ENCODE measurements around the gene MYO1A.

MYO1A gene

DNA sequence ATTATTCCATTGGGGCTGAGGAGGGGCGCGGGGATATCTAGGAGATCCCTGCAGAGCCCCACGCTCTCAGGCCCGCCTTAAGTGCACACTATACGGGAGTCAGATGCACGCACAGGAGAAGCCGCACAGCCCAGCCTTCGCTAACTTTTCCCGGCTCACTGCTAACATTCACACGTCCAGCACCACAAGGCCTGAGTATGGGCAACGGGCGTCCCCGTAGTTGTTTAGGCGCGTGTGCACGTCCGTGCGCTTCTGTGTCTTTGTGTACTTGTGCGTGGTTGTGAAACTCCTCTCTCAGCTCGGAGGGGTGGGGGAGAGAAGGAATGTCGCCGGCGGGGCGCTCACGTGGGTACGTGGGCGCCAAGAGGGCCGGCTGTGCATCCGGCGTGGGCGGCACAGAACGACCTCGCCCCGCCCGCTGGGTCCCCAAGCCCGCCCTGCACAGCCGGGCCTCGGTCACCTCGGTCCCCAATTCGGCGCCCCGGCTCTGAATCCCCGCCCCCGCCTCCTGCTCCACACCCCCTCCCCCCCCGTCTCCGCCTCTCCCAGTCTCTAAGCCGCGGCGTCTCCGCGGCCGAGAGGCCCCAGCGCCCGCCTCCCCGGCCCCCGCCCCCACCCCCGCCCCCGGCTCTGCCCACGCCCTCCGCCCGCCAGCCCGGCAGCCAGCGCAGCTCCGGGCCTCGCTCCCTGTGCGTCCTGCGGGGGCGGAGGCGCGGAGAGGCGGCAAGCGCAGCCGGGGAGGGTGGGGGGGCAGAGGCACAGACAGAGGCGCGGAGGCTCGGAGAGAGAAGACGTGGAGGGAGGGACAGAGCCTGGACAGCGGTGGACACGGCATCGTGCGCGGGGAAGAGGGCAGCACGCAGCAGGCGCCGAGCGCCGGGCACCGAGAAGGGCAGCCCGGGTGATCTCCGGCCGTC, 38.7 kb upstream of the MYO1A start, which contains the start of gene NAB2:
Gene NAB2, plus strand, starts transcription at position 761 of the 917 bp plus-strand sequence. CDS start 158 bp downstream, outside the sequence.
- no peaks in the 10 kb centered on the region for H3K9me3 ChIP-seq (ENCODE audit: insufficient read depth, low read length)
- no peaks in the 10 kb centered on the region for H4K20me1 ChIP-seq (ENCODE audit: low read depth, low read length)
- peak within 1 kb of the TSS; percentile 85 for H3K4me3 ChIP-seq (ENCODE audit: insufficient read depth, low read length, poor library complexity, severe bottlenecking)
- H3F3A ChIP-seq (ENCODE audit: insufficient read depth) = peaks cover 36% of the 10 kb centered on the region
- peak within 1 kb of the TSS; percentile 91 for H3K27ac ChIP-seq (ENCODE audit: low read depth, low read length)
- H3K9ac ChIP-seq (ENCODE audit: low read length) = peak within 1 kb of the TSS; percentile 86
- TF ChIP-seq EZH2phosphoT487 (conservative IDR thresholded peaks at IDR 0.05; ENCODE audit: low read length) = no peak
- TF ChIP-seq, protein P1, sequence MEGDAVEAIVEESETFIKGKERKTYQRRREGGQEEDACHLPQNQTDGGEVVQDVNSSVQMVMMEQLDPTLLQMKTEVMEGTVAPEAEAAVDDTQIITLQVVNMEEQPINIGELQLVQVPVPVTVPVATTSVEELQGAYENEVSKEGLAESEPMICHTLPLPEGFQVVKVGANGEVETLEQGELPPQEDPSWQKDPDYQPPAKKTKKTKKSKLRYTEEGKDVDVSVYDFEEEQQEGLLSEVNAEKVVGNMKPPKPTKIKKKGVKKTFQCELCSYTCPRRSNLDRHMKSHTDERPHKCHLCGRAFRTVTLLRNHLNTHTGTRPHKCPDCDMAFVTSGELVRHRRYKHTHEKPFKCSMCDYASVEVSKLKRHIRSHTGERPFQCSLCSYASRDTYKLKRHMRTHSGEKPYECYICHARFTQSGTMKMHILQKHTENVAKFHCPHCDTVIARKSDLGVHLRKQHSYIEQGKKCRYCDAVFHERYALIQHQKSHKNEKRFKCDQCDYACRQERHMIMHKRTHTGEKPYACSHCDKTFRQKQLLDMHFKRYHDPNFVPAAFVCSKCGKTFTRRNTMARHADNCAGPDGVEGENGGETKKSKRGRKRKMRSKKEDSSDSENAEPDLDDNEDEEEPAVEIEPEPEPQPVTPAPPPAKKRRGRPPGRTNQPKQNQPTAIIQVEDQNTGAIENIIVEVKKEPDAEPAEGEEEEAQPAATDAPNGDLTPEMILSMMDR (IDR thresholded peaks at IDR 0.05; ENCODE audit: insufficient read depth, low read length, poor library complexity, severe bottlenecking) = no peak
- H3K9me2 ChIP-seq (replicated peaks; ENCODE audit: insufficient read depth, low read length) = no peaks in the 10 kb centered on the region
- H3K36me3 ChIP-seq (ENCODE audit: low read length) = no peaks in the 10 kb centered on the region
- H3K27me3 ChIP-seq (ENCODE audit: low read length) = no peaks in the 10 kb centered on the region
- H3K4me2 ChIP-seq (ENCODE audit: low read depth, low read length, poor library complexity, severe bottlenecking) = peak within 1 kb of the TSS; percentile 95
- peaks cover 9% of the 10 kb centered on the region; the same call in 1 of the 2 replicates for H3K79me2 ChIP-seq (ENCODE audit: insufficient read depth, low read length)
- H2AFZ ChIP-seq (ENCODE audit: low read depth, low read length, severe bottlenecking) = peak within 1 kb of the TSS; percentile 31

DNA sequence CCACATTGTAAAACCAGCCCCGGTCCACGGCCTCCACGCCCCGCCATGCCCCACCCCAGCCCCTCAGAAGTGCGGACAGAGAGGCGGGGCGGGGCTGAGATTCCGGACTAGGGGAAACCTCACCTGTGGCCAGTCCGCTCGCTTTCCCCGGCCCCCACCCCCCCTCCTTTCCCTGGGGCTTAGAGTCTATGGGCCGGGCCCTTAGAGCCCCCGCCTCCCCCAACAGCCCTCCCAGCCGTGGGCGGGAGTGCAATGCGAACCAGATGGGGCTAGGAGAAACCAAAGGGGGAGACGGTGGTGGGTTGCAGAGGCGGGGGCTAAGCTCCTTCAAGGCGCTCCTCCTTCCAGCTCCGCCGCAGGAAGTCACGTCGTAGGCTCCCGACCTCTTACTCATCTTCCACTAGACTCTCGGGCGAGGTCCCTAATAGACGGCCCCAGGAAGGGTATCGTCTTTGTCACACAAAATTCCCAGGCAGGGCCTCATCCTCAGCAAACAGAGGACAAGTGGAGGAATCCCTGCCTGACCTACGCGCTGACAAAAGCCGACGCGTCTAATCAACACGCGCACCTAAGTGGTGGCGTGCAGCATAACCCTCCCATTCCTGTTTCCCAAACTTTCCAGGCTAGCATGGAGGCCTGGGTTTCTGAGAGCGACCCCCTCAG, 37.9 kb upstream of the MYO1A start:
- Histone ChIP-seq H3K4me3 (ENCODE audit: insufficient read depth, low read length, poor library complexity, severe bottlenecking) (peak overlapping the region; percentile 63), H3K27me3 (ENCODE audit: low read length) (no peaks in the 10 kb centered on the region), H4K20me1 (ENCODE audit: low read depth, low read length) (no peaks in the 10 kb centered on the region), H3F3A (ENCODE audit: insufficient read depth) (peaks cover 35% of the 10 kb centered on the region), H2AFZ (ENCODE audit: low read depth, low read length, severe bottlenecking) (peak overlapping the region; percentile 69), H3K9ac (ENCODE audit: low read length) (peak overlapping the region; percentile 74), H3K9me2 (replicated peaks; ENCODE audit: insufficient read depth, low read length) (no peaks in the 10 kb centered on the region), H3K79me2 (ENCODE audit: insufficient read depth, low read length) (peaks cover 9% of the 10 kb centered on the region; the same call in 1 of the 2 replicates), H3K4me2 (ENCODE audit: low read depth, low read length, poor library complexity, severe bottlenecking) (peak overlapping the region; percentile 95), H3K9me3 (ENCODE audit: insufficient read depth, low read length) (no peaks in the 10 kb centered on the region), H3K36me3 (ENCODE audit: low read length) (no peaks in the 10 kb centered on the region), H3K27ac (ENCODE audit: low read depth, low read length) (peak overlapping the region; percentile 91)
- no peak for TF ChIP-seq EZH2phosphoT487 (conservative IDR thresholded peaks at IDR 0.05; ENCODE audit: low read length)
- TF ChIP-seq, protein P1 (IDR thresholded peaks at IDR 0.05; ENCODE audit: insufficient read depth, low read length, poor library complexity, severe bottlenecking) = no peak

DNA sequence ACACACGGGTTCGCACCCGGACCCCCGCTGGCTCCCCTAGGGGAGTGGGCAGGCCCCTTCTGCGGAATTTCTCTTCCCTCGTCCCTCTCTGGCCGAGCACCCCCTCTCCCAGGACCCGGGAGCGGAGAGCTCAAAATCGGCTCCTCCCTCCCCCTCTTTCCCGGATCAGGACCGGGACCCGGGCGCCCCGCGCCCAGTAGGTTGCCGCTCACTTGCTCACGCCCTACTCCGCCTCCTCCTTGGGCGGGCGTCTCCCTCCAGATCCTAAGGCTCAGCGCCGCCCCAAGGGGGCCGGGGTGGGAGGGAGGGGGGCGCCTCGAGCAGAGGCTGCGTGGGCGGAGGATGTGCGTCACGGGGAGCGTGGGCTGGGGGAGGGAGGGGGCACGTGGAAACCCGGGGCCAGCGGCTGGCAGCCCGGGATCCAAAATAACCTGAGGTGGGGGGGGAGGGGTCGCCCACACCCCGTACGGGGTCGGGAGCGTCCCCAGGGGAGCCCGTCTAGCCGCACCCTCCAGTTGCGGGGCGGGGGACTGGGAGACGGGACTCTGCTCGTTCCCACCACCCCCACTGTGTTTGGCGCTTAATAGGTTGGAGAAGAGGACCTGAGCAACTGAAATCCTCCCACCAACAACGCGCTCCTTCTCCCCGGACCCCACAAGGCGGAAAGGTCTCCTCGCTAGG, 37.2 kb upstream of the MYO1A start:
- H2AFZ ChIP-seq (ENCODE audit: low read depth, low read length, severe bottlenecking) = peak overlapping the region; percentile 69
- H3K9ac ChIP-seq (ENCODE audit: low read length) = peak overlapping the region; percentile 74
- TF ChIP-seq EZH2phosphoT487 (conservative IDR thresholded peaks at IDR 0.05; ENCODE audit: low read length) = no peak
- TF ChIP-seq, protein P1 (IDR thresholded peaks at IDR 0.05; ENCODE audit: insufficient read depth, low read length, poor library complexity, severe bottlenecking) = no peak
- H3K27me3 ChIP-seq (ENCODE audit: low read length) = no peaks in the 10 kb centered on the region
- no peaks in the 10 kb centered on the region for H3K9me3 ChIP-seq (ENCODE audit: insufficient read depth, low read length)
- H3K4me2 ChIP-seq (ENCODE audit: low read depth, low read length, poor library complexity, severe bottlenecking) = peak overlapping the region; percentile 95
- H3K27ac ChIP-seq (ENCODE audit: low read depth, low read length) = peak overlapping the region; percentile 91
- no peaks in the 10 kb centered on the region for H3K9me2 ChIP-seq (replicated peaks; ENCODE audit: insufficient read depth, low read length)
- no peaks in the 10 kb centered on the region for H4K20me1 ChIP-seq (ENCODE audit: low read depth, low read length)
- H3K4me3 ChIP-seq (ENCODE audit: insufficient read depth, low read length, poor library complexity, severe bottlenecking) = peak overlapping the region; percentile 63
- H3K36me3 ChIP-seq (ENCODE audit: low read length) = no peaks in the 10 kb centered on the region
- peaks cover 30% of the 10 kb centered on the region for H3F3A ChIP-seq (ENCODE audit: insufficient read depth)
- H3K79me2 ChIP-seq (ENCODE audit: insufficient read depth, low read length) = peaks cover 9% of the 10 kb centered on the region; the same call in 1 of the 2 replicates
